Upper lobe of left lung (tissue), 4 donors: ENCODE measurements around the gene WDR59.

Experiments used
- CTCF ChIP-seq, 6 experiments: fragments of 450-650 bp in 4 of 6; fragments of 200-600 bp in 2 of 6; sonication (generic) in 2 of 6; IDR thresholded peaks; one replicate each; pipeline ENCODE4 v1.5.1; 2016 to 2019; ENCODE audit warnings: antibody characterized with exemption in 6 of 6
- EP300 ChIP-seq, 4 donors: sonication (generic); formaldehyde crosslinking; IDR thresholded peaks; one replicate each; pipeline ENCODE4 v1.5.1; 2017; ENCODE audit warnings: antibody characterized with exemption in 4 of 4, control low read depth in 2 of 4
- POLR2AphosphoS5 ChIP-seq, 2 donors: sonication (generic); formaldehyde crosslinking; IDR thresholded peaks; one replicate each; pipeline ENCODE4 v1.5.1; 2017; ENCODE audit warnings: antibody characterized with exemption in 2 of 2

- TF ChIP-seq CTCF (IDR thresholded peaks at IDR 0.05) (no peak), POLR2AphosphoS5 (IDR thresholded peaks at IDR 0.05) (no peak), EP300 (IDR thresholded peaks at IDR 0.05) (no peak)
Observed at GRCh38 chr16:75032655-75033054, 47.7 kb upstream of the WDR59 start.
